HG03378 (cell line): ENCODE measurements around the gene DIS3L2.
"Not testable (repeated sequence)": the region's sequence is repeated elsewhere in the genome, so short reads cannot be mapped to it uniquely, and the experiment has no call there.

Experiments used
- ATAC-seq: cut with Tn5 transposase; IDR thresholded peaks from one replicate; pipeline ENCODE4 v1.9.1; 2021; ENCODE audit warnings: mild to moderate bottlenecking, moderate library complexity; ENCODE audit not compliant: unreplicated experiment

Gene DIS3L2

DNA sequence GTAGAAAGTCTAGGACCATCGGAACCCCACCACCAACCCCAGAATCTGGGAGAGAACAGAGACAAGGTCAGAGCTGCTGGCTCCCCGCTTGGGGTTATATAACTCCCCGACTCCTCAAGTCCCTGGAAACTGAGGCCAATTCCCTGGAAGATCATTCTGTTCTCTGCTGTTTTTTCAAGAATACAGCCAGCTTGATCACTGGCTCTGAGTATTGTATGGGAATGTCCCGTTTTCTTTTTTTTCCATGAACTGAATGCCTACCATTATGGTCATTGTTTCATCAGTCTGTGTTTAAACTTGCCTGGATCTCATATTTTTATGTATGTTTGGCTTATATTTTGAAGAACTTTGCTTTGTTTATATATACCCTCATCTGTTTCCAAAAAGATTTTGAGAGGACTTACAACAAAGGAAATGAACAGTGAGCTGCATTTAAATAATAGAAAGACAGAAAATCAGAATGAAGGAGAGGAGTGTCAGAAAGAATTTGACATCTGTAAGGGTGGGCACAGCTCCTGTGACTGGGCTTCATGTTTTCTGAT lies 327.0 kb downstream of the DIS3L2 start:
- ATAC-seq = no peak

DNA sequence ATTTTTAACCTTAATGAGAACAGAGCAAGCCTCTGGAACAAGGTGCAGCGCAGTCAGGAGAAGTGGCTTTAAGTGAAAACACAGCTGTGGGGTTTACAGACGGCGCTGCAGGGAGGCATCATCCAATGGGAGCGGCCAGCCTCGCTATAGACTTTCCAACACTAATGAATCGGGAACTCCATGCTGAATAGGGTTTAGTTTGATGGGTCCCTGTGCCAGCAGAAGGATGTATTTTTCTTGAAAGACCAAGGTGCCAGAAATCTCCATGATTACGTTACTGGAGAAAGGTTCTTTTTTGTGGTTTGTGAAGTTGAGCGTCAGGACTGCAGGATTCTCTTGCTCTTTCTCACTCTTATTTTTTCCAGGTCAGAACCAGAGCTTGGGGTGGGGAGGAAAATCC lies 329.2 kb downstream of the DIS3L2 start:
- no peak for ATAC-seq

DNA sequence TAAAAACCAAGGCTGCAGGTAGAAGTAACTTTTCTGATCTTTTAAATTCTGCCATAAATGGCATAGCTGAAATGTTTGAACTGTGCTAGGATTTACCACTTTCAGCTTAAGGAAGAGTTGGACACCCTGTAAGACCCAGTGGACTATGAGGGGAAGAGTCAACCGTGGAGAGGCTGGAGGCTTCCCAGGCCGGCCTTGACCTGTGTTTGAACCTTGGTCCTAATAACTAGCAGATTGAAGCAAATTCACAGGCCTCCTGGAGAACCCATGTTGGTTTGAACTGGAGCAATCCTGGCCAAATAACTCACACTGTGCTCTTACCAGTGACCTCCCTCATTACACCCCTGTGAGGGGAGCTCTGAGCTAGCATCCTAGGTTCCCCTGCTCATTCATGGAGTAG lies 329.8 kb downstream of the DIS3L2 start:
- ATAC-seq = no peak

DNA sequence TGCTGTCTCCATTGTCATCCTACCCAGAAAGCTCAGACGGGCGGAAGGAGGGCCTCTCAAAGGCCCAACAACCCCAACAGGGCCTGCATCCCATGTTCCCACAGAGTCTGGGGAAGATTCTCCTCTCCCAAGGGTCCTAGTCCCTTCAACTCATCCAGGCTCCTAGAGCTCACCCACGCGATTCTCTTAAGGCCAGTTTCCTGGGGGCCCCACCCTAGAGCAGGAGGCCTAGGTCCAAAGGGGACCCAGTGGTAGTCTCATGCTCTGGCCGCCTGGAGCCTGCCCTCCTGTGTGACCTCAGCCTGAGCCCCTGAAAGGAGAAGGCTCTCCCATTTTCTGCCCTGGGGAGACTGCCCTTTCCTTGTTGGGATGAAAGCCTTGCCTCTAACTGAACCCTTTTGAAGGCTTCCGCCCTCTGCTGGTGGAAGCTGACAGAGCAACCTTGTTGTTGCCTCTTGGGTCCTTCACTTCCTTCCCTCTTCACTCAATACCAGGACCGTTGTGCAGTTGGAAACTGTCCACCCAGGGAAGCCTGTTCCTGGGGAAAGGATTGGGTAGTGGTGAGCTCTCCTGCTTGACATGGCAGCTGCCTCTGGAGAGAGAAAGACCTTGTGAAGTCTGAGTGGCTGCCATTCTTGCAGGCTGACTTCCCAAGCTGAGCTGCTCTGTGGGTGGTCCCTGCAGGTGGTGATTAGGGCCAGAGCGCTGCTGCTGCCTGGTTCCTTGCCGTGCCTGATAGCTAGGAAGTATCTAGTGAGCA lies 331.1 kb downstream of the DIS3L2 start:
- ATAC-seq = no peak

DNA sequence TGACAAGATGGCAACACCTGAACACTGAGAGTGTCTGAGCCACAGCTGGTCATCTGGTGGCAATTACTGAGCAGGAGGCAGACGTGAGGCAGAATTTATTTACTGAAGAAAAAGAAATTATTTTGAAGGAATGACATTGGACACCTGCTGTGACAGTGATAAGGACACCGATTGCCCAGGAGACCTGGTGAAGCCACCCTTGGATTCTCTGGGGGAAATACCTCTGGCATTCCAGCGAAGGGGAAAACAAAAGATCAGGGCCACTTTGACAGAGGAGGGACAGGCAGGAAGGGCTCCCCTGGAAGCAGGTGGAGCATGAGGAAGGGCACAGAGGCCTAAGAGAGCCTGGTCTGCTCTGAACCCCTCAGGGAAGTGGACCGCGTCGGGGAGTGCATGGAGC lies 331.7 kb downstream of the DIS3L2 start:
- no peak for ATAC-seq

DNA sequence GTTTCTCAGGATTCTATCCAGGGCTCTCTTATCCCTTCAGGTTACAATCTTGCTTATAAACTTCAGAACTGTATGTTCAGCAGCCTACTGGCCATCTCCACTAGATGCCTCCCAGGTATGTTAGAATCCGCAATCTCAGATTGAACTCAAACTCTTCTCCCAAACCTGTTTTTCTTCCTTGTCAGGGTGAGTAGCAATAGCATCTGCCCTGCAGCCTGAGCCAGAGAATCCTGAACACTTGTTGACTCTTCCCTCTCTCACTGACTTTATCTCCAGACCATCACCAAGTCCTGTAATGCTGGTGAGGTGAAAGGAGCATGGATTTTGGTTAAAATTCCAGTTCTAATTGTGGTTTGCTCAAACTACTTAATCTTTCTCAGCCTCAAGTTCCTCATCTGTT lies 334.5 kb downstream of the DIS3L2 start:
- ATAC-seq = no peak

DNA sequence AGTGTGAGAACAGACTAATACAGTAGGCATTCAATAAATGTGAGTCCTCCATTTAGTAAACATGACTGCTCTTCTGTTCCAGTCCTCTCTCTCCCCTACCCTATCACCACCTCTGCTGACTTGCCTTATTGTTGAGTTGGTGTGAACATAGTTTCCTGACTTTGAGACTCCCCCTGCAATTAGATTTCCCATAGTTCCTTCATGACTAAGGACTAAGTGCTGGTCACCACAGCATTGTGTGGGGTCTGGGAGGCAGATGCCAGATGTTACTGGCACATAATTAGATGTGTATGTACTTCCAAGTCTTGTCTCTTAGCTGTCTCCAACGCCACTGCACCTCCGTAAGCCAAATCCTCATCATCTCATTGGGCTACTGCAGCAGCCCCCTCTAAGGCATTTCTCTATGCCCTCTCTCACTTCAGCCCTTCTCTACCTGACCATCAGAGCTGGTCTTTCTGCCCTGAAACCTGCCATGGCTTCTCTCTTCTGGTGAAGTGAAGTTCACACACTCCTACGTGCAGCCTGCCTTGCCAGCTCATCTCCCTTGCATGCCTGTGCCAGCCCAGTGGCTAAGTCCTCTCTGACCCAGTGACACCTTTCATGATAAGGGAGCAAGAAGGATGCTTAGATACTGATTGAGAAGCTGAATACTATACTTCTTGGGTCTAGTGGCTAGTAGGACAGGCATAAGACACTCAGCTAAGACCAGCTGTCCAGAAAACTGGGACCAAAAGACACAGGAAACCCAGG lies 335.4 kb downstream of the DIS3L2 start:
- ATAC-seq = no peak

DNA sequence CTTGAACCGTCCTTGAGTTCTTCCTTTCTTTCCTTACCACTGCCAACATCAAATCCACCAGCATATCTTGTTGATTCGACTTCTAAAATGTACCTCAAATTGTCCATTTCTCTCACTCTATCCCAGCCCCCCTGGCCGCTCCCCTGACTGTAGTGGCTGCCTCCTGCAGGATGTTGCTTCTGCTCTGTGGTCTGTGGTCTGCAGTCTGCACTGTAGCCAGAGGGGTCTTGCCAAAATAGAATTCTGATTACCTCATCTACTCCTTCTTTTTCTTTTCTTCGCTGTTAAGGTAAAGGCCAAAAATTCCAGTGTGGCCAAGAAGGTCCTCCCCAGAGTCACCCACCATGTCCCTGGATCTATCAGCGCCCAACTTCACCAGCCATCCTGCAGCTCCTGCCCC lies 337.6 kb downstream of the DIS3L2 start:
- no peak for ATAC-seq

DNA sequence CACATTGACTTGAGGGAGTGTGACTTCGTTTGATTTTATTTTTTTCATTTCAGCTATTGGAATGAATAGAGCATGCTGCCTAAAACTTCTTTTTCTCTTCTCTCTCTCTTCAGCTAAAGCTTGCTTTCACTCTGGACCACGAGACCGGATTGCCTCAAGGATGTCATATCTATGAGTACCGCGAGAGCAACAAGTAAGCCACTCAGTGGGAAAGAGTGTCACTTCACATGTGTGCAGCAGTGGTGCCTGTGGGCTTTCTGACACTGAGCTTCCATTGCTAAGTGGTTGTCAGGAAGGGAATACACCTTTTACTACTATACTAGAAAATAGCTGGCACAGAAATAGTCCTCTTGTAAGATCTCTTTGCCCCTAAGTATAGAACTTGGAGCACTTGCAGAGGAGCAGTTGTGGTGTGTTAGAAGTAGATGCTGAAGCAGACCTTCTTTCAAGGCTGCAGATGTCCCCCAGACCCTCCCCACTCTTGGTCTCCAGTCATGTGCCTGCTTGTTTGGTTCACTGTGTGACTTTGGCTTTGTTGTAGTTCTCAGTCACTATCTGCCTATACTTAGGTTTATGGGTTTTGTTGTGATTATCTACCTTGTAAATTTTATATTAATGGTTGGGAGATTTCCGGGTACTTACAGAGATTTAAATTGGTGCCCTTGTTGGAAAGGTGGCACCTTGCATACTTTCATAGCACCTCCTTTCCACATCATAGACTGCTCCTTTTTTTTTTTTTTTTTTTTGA lies 338.6 kb downstream of the DIS3L2 start:
- ATAC-seq = no peak

DNA sequence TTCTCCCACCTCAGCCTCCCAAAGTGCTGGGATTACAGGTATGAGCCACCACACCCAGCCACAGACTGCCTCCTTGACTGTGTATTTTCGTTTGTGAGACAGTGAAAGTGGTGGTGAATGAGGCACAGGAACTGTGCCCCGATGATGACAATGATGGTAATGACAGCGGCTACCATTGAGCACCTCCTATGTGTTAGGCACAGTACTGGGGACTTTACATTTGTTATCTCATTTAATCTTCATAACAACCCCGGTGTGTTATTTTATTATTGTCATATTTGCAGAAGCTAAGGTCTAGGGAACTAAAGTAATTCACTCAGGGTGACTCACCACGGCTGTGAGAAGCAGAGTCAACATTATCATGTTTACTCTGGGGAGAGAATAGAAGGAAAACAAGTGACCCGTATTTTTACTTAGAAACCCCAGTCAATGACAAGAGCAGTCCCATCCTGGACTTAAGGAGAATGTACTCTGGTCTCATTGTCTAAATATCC lies 339.4 kb downstream of the DIS3L2 start:
- no peak for ATAC-seq

DNA sequence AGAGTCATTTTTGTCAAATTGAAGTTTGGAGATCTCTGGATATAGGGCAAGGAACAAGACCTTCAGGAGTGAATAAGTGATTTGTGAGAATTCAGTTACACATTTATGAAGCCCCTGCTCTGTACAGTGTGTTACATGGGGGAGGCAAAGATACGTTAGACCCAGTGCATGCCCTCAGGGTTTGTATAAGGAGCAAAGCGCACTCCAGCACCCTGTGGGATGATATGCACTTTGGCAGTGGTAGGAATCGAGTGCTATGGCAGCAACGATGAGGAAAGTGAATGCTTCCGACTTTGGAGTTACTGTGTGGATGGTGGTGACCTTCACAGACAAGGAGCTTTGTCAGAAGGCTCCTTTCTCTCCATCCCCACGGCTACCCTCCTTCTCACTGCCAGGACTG lies 342.7 kb downstream of the DIS3L2 start:
- ATAC-seq = no peak

DNA sequence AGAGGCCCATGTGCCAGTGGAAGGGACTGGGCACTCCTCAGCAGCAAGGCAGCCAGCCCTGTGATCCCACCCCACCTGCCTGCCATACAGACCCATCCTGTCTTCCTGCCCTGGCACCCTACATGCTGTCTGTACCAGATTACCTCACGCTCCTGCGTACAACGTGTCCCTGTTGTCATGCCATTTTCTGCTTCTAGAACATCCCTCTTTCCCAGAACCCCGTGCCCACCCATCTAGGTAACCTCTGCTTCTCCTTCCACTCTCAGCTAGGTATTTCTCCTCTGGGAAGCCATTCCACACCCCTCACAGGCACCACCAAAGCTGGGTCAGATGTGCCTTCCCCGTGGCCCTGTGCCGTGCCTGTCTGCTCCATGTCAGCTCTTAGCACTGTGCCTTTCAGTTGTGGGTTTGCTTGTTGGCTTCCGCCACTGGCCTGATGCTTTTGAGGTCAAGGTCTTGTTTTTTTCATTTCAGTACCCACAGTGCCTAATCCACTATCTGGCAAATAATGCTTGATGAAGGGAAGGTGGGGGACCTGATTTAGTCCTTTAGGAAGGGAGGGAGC lies 345.3 kb downstream of the DIS3L2 start:
- no peak for ATAC-seq

DNA sequence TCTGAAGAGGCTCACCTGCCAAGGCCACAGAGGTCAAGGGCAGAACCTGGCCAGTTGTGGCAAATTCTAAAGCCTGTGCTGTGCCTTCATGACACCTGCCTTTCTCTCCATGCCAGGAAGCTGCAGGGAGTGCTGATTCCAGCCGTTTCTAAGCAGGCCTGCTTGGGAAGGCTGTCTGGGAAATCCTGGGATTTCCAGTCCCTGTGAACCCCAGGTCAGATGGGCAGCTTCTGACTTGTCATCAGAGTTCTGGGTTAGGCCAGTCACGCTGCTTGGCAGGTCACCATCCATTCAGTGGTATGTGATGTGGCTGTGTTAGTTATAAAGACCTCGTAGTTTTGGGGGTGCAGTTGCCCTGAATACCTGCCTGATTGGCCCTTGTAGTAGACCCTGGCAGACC lies 346.3 kb downstream of the DIS3L2 start:
- ATAC-seq = no peak

DNA sequence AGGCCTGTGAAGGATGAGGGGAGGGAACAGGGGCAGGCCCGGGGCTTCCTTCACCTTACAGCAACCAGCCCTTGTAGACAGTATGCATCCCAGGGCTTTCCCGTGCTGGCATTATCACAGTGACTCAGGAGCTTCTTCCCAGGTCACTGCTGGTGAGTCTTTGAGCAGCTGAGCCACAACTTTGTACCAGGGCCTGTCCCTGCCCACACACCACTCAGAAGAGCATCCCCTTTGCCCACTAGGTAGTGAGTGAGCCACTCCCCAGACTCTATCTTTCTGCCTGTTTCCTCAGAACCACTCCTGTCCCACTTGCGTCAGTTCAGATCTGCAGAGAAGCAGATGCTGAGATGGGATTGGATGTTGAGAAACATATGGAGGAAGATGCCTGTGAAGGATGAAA lies 347.5 kb downstream of the DIS3L2 start:
- ATAC-seq = no peak

DNA sequence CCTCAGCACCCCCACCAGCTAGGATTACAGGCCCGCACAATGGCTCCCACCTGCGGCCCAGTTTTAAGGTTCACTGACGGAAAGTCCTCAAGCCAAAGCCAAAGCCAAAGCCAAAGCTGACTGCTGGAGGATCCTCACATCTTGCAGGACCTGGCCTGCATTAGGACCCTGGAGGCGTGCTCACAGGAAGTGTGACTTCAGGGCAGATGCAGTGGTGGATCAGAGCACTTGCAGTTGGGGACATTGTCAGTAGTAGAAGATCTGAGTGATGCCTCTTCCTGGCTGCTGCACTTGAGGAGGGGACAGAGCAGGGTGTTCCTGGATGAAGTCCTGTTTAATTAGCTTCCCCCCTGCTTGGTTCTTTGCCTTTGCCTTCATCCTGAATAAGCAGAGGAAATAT lies 348.1 kb downstream of the DIS3L2 start:
- no peak for ATAC-seq

DNA sequence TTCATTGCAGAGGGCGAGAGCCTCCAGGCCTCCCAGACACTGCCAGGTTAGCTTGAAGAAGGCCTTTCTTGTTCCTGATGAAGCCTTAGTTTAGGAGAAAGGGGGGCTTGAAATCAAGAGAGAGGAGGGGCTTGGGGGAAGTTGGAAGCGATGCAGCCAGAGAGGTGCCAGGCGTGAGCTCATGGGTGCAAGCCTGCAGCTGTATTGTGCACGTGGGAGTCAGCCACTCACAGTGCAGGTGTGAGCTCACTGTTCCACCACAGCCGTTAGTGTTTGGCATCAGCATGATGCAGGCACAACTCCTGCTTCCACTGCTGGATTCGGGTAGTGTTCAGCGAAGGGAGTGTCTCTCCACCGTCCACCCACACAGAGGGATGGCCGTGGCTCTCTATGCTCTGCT lies 348.6 kb downstream of the DIS3L2 start:
- ATAC-seq = no peak

DNA sequence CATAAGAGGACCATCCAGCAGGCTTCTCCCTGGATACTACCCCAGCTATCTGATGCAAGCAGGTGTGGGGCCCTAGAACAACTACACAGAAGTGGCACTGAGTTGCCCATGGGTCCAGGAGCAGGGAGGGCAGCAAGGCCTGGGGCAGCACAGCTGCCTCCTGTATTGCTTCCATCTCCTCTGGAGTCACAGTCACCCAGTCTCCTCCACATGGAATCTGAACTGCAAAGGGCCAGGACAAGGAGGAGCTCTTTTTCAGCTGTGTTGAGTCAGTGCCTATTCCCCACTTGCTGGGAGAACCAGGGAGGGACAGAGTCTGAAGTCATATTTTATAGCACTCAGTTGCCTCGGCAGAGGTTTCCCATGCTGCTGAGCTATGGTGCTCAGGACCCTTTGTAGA lies 349.2 kb downstream of the DIS3L2 start:
- no peak for ATAC-seq

DNA sequence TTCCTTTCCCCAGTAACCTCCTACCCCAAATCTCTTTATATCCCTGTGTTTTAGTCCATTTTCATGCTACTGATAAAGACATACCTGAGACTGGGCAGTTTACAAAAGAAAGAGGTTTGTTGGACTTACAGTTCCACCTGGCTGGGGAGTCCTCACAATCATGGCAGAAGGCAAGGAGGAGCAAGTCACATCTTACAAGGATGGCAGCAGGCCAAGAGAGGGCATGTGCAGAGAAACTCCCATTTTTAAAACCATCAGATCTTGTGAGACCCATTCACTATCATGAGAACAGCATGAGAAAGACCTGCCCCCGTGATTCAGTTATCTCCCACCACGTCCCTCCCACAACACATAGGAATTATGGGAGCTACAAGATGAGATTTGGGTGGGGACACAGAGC lies 352.1 kb downstream of the DIS3L2 start:
- not testable (repeated sequence) for ATAC-seq

DNA sequence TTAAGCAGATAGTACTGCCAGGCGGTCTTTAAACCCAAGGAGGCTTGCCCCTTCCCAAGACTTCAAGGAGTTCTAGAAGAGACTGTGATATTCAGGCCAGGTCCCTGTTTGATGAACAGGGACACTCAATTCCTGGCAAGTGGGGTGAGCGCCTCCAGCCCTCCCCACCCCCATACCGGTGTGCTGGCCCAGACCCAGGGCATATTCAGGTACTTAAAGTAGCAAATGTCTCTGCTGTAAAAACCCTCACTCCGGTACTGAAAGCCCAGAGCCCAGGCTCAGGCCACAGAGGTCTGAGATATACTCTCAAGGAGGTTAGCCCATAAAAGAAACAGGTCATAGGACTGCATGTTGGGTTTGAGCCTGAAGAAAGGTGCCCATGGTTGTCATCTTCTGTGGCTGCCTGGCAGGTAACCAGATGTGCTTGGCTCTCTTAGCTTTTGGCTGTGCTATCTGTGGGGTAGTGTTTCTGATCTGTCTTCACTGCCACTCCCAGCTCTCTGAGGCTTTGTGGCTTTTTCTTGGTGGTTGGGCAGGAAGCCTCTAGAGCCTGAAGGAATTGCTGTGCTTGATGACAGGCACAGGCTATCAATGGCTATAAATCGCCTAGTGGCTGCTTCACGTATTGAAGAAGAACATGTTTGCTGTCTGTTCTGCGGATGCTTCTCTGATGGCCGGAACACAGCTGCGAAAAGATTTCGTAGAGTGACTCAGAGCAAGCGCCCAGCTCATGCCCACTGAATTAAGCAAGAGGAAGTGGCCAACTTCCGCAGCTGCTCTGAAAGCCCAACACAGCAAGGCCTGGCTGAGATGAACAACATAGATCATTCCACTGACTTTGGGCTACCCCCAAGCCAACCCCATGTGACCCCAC lies 353.8 kb downstream of the DIS3L2 start:
- peak; percentile 93 for ATAC-seq

DNA sequence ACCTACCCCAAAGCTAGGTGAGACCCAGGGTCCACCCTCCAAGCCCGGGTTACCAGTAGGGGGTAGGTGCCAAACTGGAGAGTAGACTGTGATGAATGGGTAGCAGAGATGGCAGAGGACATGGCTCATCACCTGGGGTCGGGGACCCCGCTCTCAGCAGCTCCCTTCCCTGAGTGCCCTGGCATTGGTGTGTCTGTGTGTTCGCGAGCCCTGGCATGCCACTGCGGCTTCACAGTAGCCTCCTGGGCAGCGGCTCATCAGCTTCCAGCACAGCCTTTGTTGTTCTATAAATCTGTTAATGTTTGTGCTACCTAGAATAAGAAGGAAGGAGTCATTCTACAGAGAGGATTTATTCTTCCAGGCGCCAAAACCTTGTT lies 354.4 kb downstream of the DIS3L2 start:
- ATAC-seq = no peak
